Glutamatergic neuron (in vitro differentiated cells): Measurements from ENCODE around the gene CES4A. TPM values are rescaled to one million over a fixed set of nuclear protein-coding genes. Genes with fewer than 3 reads are reported as not detected.
A peak's percentile ranks its signal among the peaks of the same experiment; 100 is the strongest.

Experiments
- DNase-seq: peaks from one replicate; pipeline ENCODE4 v3.0.0; 2022
- H3K27ac Mint-ChIP-seq: one replicate; pipeline ENCODE4 v1.8.0; 2020; ENCODE audit warnings: mild to moderate bottlenecking, mixed read lengths, inconsistent platforms; ENCODE audit not compliant: unreplicated experiment
- H3K27me3 Mint-ChIP-seq: one replicate; pipeline ENCODE4 v1.8.0; 2020; ENCODE audit warnings: mild to moderate bottlenecking, moderate library complexity, mixed read lengths, inconsistent platforms; ENCODE audit not compliant: unreplicated experiment
- H3K36me3 Mint-ChIP-seq: one replicate; pipeline ENCODE4 v1.8.0; 2020; ENCODE audit warnings: mild to moderate bottlenecking, mixed read lengths, inconsistent platforms; ENCODE audit not compliant: unreplicated experiment
- H3K4me1 Mint-ChIP-seq: one replicate; pipeline ENCODE4 v1.8.0; 2020; ENCODE audit warnings: mild to moderate bottlenecking, low read depth, mixed read lengths, inconsistent platforms; ENCODE audit not compliant: unreplicated experiment
- H3K4me3 Mint-ChIP-seq: one replicate; pipeline ENCODE4 v1.8.0; 2020; ENCODE audit warnings: mild to moderate bottlenecking, mixed read lengths, inconsistent platforms; ENCODE audit not compliant: unreplicated experiment
- H3K9me3 Mint-ChIP-seq: one replicate; pipeline ENCODE4 v1.8.0; 2020; ENCODE audit warnings: mild to moderate bottlenecking, moderate library complexity, mixed read lengths, inconsistent platforms; ENCODE audit not compliant: unreplicated experiment
- total RNA-seq: library from RNA; stranded (reverse); fragmentation: NEBNext Ultra II Directional; extraction: Animal tissue kit (Norgen Biotek cat#: 25700); gene quantifications from one replicate; pipeline ENCODE4 v1.2.1, GENCODE V29; 2021; ENCODE audit not compliant: unreplicated experiment
- TF ChIP-seq, protein P1 (sequence below): fragments of 200-600 bp; sonication (generic); IDR thresholded peaks from one replicate; pipeline ENCODE4 v1.5.0; 2021; ENCODE audit not compliant: partially characterized antibody, unreplicated experiment

CES4A gene
- total RNA-seq, 1 donor from 2014 or later: 3.6 TPM

DNA sequence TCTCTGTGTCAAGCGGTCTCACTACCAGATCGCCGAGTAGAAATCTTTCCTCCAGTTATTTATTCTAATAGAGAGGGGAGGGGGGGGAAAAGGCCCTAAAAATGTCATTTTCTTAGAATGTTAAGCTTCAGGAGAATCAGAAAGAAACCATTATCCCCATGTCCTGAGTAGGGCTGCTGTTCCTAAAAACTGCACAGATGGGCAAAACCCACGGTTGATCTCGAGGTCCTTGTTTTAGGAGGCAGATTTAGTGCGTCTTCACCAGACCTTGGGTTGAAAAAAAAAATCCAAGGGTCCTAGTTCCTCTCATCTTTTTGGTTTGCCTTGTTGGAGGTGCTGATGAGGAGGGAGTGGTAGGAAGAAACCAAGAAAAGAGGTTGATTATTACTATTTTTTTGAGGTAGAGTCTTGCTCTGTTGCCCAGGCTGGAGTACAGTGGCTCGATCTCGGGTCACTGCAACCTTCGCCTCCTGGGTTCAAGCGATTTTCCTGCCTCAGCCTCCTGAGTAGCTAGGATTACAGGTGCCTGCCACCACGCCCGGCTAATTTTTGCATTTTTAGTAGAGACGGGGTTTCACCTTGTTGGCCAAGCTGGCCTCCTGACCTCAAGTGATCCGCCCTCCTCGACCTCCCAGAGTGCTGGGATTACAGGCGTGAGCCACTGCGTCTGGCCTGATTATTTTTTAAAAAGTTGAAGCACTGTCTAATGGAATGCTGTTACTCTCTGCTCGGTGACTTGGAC lies 42.0 kb downstream of the CES4A start:
- Mint-ChIP-seq H3K36me3 (no peaks in the 10 kb centered on the region), H3K9me3 (peaks cover 4% of the 10 kb centered on the region), H3K27me3 (peaks cover 4% of the 10 kb centered on the region), H3K4me3 (peak overlapping the region; percentile 90), H3K4me1 (peaks cover 24% of the 10 kb centered on the region), H3K27ac (peak overlapping the region; percentile 77)
- TF ChIP-seq, protein P1, sequence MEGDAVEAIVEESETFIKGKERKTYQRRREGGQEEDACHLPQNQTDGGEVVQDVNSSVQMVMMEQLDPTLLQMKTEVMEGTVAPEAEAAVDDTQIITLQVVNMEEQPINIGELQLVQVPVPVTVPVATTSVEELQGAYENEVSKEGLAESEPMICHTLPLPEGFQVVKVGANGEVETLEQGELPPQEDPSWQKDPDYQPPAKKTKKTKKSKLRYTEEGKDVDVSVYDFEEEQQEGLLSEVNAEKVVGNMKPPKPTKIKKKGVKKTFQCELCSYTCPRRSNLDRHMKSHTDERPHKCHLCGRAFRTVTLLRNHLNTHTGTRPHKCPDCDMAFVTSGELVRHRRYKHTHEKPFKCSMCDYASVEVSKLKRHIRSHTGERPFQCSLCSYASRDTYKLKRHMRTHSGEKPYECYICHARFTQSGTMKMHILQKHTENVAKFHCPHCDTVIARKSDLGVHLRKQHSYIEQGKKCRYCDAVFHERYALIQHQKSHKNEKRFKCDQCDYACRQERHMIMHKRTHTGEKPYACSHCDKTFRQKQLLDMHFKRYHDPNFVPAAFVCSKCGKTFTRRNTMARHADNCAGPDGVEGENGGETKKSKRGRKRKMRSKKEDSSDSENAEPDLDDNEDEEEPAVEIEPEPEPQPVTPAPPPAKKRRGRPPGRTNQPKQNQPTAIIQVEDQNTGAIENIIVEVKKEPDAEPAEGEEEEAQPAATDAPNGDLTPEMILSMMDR: no peak
- no peak for DNase-seq

DNA sequence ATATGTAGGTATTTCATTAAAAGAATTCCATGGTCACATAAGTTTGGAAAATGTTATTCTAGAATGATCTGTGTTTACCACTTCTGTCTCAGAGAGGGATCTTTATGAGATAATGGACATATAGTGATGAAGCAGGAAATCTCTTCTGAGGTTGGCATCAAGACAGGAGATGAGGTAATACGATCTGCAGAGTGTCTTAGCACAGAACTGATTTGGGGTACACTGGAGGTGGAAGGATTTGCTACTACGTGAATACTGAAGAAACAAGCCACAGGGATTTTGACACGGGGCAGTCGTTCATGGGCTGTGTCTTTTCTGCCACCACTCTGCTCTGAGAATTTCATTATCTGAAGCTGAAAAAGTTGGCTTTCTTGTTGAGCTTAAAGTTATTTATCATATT lies 46.1 kb downstream of the CES4A start:
- Mint-ChIP-seq H3K27ac (peak overlapping the region; percentile 80), H3K9me3 (peaks cover 12% of the 10 kb centered on the region), H3K4me3 (peak overlapping the region; percentile 71), H3K36me3 (no peaks in the 10 kb centered on the region), H3K27me3 (peaks cover 7% of the 10 kb centered on the region), H3K4me1 (peaks cover 33% of the 10 kb centered on the region)
- no peak for DNase-seq
- TF ChIP-seq, protein P1: no peak

DNA sequence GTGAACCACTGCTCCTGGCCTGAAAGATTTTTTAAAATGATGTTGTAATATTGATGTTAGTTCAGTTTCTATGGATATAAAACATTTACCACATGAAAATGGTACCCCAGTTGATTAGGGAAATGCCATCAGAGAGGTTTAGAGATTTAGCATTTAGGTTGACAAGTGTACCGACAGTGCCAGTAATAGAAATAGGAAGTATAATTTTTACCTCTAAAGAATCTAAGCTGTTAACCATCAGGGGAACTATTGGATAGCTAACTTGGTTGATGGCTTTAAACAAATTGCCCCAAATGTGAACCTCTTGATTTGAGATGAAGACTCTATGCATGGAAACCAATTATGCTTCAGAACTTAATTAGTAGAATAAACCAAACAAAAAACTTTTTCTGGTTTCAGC lies 47.0 kb downstream of the CES4A start:
- H3K4me3 Mint-ChIP-seq: peak overlapping the region; percentile 85
- DNase-seq: no peak
- peaks cover 6% of the 10 kb centered on the region for H3K27me3 Mint-ChIP-seq
- H3K27ac Mint-ChIP-seq: peak overlapping the region; percentile 80
- TF ChIP-seq, protein P1: no peak
- H3K9me3 Mint-ChIP-seq: peaks cover 8% of the 10 kb centered on the region
- H3K4me1 Mint-ChIP-seq: peaks cover 41% of the 10 kb centered on the region
- no peaks in the 10 kb centered on the region for H3K36me3 Mint-ChIP-seq

- H3K4me3 Mint-ChIP-seq: peak overlapping the region; percentile 88
- peaks cover 47% of the 10 kb centered on the region for H3K4me1 Mint-ChIP-seq
- H3K9me3 Mint-ChIP-seq: peaks cover 8% of the 10 kb centered on the region
- H3K27me3 Mint-ChIP-seq: peaks cover 3% of the 10 kb centered on the region
- H3K27ac Mint-ChIP-seq: peak overlapping the region; percentile 98
- peak; percentile 68 for DNase-seq
- H3K36me3 Mint-ChIP-seq: no peaks in the 10 kb centered on the region
- TF ChIP-seq, protein P1: no peak
These were observed 47.9 kb downstream of the CES4A start for GRCh38 chr16:67036323-67036741.

DNA sequence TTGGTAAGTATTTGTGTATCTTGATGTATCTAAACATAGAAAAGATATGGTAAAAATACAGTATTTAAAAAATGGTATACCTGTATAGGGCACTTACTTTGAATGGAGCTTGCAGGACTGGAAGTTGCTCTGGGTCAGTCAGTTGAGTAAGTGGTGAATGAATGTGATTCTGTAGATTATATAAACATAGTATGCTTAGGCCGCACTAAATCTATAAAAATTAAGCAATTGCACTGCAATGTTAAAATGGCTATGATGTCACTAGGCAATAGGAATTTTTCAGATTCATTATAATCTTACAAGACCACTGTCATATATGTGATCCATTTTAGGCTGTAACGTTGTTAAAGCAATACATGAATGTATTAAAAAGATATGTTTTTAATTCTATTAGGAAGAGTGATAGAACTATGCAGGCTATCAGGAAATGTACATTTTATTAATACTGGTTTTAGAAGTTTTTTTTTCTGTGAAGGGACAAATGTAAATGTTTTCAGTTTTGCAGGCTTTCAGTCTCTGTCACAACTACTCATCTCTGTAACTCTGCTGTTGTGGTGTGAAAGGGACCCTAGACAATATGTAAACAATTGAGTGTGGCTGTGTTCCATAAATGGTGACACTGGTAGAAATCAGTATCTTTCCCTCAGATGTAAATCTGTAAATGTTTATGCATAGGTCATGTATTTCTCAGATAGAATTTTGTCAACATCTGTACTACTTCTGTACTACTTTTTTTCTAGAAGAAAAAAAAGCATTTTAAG lies 51.1 kb downstream of the CES4A start:
- H3K4me3 Mint-ChIP-seq: peak overlapping the region; percentile 76
- H3K27me3 Mint-ChIP-seq: peaks cover 3% of the 10 kb centered on the region
- peaks cover 12% of the 10 kb centered on the region for H3K9me3 Mint-ChIP-seq
- no peak overlapping the region for H3K27ac Mint-ChIP-seq
- TF ChIP-seq, protein P1: no peak
- H3K36me3 Mint-ChIP-seq: no peaks in the 10 kb centered on the region
- H3K4me1 Mint-ChIP-seq: peaks cover 43% of the 10 kb centered on the region
- DNase-seq: no peak
